HG02970 (cell line): Measurements from ENCODE around the gene GKN2.
"Not testable (repeated sequence)": the region's sequence is repeated elsewhere in the genome, so short reads cannot be mapped to it uniquely, and the experiment has no call there.

ENCODE experiments used
- ATAC-seq: cut with Tn5 transposase; IDR thresholded peaks from one replicate; pipeline ENCODE4 v1.9.1; 2021; ENCODE audit warnings: mild to moderate bottlenecking, moderate library complexity, moderate number of reproducible peaks; ENCODE audit not compliant: unreplicated experiment, low FRiP score

The GKN2 gene

GRCh38 chr2:68900496-68901198 lies 52.0 kb downstream of the GKN2 start:
- no peak for ATAC-seq

GRCh38 chr2:68895981-68896380 lies 56.7 kb downstream of the GKN2 start:
- not testable (repeated sequence) for ATAC-seq
